HG03558 (cell line): ENCODE results near the gene UVSSA.

Experiments used
- ATAC-seq: cut with Tn5 transposase; IDR thresholded peaks from one replicate; pipeline ENCODE4 v1.9.1; 2021; ENCODE audit warnings: moderate number of reproducible peaks; ENCODE audit not compliant: unreplicated experiment; ENCODE audit errors: extremely low read depth

UVSSA gene

DNA sequence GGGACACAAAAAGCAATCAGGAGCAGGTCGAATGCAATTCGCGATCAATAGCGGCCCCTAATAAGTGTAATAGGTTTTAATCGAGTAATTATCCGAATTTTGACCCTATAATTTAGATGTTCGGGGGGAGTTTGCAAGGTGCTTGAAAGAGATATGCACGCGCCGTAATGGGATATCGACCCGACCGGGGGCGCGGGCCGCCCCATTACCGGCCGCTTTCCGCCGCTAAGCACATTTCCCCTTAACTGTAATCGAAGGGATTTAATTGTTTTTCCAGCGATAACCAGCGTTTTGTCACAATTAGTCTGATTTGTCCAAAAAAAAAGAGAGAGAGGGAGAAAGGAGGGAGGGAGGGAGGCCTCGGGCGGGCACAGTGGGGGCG, 58.2 kb downstream of the UVSSA start:
- no peak for ATAC-seq

DNA sequence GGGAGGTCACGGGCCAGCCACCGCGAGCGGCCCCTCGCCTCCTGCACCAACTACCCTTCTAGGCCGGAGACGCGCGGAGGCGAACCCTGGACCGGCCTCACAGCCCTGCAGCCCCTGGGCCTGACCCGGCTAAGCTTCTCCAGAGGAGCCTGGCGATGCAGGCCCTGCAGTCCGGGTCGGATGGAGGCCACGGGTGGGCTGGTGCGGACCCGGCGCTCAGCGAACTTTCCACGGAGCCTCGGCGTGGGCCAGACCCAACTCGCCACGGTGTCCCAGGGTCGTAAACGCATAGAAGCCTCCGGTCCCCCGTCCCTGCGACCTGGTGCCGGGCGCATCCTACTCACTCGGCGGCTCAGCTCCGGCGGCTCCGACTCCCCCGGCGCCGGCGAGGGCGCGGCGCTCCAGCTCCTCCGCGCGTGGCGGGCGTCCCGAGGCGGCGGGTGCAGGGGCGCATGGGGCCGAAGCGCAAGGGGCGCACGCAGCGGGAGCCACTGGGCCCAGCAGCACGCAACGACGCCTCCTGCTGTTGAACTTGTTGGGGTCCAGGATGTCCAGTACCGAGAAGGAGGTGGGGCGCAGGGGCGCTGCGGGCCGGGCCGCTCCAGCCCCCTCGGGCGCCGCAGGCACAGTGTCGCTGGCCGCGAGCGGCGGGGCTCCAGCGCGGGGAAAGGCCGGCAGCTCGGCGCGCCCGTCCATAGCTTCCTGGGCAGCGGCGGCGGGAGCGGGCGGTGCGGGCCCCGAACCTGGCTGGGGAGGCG, 58.8 kb downstream of the UVSSA start:
- ATAC-seq, result no peak

DNA sequence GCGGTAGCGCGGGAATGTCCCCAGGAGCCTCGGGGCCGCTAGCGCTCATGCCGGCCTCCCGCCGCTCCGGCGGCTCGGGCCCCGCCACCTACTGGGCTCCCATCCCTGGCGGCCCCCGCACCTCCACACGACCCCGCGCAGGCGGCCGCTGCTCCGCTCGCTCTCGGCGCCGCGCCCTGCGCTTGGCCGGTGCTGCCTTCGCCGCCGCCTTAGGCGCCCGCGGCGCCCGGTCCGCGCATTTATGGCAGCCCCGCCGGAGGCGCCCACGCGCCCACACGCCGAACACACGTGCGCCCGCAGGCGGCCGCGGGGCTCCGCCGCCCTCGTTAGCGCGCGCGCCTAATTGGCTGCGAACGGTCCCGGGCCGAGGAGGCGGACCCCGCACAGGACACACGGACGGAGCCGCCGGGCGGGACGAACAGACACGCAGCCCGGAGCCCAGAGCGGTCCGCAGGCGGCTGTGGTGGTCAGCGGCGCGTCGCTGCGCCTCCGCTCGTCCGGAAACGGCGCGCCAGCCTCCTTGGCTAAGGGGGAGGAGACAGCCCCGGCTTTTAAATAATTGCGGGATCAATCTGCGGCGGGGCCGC, 59.5 kb downstream of the UVSSA start, which contains the start of gene NKX1-1:
Gene NKX1-1, minus strand, starts transcription at position 49 of the 587 bp plus-strand sequence. Its CDS starts 0 bp downstream, at position 49.
- ATAC-seq, result no peak

DNA sequence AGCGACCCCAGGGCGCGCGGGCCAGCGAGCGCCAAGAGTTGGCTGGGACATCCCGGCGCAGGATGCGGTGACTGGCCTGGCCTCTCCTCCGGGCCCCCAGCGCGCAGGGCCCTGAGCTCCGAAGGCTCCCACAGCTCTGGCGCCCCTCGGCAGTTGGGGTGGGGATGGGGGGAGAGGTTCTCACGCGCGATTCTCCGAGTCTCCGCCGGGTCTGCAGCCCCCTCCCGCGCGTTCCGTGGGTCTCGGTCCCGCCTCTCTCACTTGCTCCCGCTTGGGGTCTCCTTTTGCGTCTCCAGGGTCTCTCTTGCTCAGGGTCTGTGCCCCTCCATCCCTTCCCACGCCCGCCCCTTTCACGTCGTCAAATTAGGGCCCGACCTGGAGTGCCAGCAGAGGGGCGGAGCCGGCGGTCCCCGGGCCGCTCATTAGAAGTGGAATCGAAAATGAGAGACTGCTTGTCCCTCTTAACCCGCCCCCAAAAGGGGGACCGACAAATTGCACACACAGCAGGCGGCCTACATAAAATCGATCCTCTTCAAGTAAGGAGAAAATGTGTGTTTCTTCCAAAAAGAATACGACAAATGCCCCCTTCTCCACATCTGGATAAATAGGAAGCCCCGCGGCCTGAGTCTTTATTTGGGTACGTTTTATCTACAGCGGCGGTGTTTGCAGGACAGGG, 60.1 kb downstream of the UVSSA start:
- no peak for ATAC-seq

DNA sequence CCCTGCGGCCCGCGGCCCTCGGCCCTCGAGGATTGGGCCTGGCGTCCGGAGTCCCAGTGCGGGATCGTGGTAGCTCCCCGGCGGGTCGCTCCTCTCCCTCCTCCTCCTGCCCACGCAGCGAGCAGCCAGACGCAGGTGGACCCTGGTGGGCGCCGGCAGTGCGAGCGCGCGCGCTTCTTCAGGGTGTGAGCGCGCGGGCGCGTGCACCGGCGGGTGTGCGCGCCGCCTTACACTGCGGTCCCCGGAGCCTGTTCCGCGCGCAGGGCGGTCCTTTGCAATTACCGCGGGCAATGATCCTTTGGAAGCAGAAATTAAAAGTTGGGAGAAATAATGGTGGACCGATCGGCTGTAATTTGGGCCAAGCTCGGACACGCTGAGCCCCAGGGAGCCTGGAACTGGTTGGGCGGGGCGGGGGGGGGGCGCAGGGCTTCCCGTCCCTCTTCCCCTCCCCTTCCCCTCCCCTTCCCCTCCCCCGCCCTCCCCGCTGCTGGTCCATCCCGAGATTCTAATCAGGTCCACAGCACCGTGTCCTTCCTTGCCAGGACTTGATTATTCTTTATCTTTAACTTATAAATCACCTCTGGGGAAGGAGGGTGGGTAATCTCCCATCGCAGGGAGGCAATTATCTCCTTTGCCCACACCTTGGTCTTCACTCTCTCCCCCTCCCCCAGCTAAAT, 60.8 kb downstream of the UVSSA start:
- ATAC-seq, result no peak

DNA sequence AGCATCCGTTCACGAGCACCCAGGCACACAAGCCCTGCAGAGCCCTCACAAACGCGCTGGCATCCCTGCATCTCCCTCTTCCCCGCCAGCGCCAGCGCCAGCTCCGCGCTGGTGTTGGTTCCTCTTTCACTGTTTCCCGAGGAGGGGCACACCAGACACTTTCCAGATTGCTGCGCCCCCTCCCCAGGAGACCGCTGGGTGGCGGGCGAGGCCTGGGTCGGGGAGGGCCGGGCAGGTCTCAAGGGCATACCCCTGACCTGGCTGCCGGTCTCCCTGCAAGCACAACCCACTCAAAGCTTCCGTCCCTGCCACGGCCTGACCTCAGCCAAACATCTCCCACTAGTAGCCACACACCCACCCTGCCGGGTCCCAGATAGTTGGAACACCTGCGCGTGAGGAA, 61.4 kb downstream of the UVSSA start:
- no peak for ATAC-seq

DNA sequence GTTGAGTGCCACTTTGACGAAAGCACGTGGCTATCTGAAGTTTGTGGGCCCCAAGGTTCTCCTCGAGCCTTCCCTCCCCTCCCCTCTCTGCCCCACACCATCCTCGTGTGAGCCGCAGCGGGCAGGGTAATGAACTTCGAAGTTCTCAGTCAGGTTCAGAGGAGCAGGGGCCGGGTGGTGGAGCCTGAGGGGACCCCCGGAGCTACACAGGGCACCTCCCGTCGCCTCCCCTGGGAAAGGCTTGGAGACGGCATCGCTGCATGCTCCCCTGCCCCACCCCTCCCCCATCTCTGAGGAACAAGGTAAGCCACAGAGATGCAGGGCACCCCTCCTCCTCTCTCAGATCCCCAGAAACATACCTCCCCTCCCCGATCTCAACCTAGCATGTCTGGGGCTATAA, 62.1 kb downstream of the UVSSA start:
- ATAC-seq, result no peak

DNA sequence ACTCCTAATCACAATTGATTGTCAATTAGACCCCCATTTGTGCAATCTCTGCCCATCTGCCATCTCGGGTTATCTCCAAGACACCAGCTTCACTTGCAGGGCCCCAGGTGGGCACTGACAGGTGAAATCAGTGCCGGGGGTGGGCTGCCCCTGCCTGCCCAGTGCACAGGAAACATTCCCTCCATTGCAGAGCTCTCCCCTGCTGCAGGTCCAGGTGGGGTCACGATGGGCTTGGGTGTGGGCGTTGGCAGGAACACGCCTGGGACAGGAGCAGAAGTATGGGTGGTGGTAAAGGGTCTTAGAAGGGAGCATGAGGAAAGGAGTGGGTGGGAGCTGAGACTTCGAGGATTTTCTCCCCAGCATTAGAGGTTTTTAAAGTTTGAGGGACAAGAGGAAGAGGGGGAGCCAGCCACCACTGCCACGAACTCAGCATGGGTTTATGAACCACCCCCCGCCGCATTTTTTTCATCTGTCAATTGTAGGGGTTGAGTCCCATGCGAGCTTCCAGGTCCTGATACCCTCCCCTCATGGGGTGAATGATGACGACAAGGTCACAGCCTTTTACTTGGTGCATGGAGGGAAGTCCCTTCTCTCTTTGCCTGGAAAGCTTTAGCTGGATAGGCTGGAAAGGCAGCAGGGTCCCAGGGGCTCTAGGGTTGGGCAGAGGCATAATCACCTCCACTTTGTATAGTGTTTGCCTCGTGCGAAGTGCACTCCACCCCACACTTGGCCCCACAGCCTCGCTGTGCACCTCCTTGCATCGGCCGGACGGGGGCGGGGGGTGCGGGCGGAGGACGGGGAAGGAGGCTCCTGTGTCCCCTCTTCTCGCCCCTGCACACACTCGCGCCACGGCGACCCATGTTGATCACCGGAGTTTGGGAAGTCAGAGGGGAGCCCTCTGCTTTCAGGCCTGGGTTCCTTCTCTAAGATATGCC, 62.8 kb downstream of the UVSSA start:
- ATAC-seq, result no peak

DNA sequence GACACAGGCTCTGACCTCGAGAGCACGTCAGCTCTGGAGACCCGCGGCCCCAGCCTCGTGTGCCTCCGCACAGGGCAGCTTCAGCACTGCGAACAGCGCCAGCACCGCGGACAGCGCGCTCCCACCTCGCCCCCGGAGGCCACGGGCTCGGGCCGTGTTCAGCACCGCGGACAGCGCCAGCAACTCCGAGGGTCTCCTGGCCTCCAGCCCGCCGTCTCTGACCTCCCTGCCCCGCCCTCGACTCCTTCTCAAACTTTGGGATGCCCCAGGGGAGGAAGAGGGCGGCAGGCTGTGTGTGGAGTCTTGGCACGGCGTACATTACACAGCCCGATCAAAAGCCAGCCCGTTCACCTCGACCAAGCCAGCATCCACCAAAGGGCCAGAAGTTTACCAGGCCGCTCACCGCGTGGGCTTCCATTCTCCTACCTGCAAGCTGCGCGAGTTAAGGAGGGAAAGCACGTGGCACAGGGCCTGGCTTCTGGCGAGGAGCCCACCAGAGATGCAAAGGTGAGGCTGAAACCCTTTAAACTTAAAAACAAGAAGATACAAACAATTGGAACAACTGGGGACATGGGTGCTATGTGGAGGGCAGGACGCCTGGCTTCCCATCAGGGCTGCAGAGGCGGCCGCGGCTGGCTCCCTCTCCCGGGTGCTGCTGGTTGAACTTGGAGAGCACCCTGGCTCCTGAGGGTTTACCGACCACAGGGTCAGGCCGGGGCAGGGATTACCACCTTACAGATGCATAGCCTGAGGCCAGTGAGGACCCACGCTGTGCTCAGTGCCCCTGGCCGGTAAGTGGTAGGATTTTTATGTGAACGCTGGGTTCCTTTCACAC, 63.7 kb downstream of the UVSSA start:
- no peak for ATAC-seq

DNA sequence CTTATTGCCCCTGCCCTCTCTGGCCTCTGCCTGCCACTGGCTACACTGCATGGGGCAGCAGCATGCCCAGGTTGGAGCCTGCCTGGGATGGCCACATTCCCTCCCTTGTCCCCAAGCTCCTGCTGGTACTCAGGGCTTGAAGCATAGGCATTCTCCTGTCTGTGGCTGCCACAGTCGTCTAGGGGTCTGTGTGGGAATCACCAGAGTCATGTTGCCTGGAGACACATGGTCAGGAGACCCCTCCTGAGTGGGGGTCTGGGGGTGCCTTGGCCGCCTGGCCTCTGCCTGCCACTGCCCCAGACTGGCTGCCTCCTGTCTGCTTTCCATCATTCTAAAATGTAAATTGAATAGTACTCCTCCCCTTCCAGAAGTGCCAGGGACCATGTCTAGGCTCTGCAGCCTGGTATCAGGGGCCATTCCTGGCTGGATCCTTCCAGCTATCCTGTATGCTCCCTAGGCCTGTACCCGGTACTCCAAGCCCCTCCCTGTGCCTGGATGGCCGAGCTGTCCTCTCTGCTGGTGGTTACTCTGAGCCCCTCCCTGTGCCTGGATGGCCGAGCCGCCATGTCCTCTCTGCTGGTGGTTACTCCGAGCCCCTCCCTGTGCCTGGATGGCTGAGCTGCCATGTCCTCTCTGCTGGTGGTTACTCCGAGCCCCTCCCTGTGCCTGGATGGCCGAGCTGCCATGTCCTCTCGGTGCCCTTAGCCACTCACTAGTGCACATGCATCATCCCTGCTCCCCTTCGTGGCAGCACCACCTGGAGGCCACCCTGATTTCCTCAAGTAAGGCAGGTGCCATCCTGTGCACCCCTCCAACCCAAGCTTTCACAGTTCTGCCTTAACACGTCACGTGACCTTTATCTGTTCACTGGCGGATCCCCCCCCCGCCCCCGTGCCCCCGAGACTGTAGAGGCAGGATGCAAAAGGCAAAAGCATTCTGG, 64.7 kb downstream of the UVSSA start:
- no peak for ATAC-seq

DNA sequence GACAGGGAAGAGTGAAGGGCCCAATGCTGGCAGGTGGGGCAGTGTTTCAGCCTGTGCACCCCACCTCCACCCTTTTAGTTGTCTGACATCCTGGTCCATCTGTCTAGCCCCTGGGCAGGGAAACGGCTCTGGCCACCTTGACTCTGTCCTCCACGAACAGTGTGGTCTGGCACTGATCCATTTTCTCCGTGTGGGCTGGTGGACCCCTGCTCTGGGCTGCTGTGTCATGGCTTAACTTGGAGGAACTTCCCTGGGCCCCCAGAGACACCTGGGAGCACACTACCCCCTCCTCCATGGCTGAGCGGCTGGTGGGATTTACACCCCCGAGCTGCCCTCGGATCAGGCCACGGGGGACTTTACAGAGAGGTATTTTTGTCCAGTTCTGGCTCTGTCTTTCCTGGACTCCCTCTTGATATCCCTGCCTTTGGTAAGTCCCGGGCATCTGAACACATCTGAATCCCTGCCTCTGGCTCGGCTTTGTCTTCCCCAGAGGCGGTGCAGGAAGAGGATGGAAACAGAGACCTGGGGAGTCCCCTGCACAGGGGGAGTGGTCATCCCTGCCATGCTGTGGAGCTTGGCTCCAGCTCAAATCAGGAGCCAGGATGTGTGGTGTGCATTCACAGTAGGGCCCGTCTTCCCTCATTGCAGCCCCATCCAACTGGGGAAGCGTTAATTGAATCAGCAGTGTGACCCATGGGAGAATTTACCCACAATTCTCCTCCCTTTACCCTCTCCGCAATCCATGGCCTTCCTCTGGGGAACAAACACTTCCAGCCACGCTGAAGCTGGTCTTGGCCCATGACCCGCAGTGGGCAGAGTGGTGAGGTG, 65.6 kb downstream of the UVSSA start:
- no peak for ATAC-seq

DNA sequence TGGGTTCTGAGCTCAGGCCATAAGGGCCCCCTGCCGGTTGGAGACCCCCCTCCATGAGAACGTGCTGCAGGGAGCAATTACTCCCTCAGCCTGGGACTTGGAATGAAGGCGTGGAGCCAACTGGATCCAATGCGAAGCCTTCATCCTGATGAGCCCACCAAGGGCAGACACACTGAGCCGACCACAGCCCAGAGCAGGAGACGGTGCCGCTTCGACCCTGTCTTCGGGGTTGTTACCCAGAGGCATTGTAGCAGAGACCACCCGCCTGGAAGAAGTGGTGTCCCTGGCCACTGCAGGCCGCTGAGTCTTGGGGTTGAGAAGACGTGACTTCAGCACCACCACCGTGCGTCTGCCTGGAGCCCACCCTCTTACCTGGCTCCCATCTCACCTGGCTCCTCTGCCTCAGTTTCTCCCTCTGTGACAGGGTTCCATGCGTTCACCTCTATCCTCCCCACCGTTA, 66.2 kb downstream of the UVSSA start:
- no peak for ATAC-seq

DNA sequence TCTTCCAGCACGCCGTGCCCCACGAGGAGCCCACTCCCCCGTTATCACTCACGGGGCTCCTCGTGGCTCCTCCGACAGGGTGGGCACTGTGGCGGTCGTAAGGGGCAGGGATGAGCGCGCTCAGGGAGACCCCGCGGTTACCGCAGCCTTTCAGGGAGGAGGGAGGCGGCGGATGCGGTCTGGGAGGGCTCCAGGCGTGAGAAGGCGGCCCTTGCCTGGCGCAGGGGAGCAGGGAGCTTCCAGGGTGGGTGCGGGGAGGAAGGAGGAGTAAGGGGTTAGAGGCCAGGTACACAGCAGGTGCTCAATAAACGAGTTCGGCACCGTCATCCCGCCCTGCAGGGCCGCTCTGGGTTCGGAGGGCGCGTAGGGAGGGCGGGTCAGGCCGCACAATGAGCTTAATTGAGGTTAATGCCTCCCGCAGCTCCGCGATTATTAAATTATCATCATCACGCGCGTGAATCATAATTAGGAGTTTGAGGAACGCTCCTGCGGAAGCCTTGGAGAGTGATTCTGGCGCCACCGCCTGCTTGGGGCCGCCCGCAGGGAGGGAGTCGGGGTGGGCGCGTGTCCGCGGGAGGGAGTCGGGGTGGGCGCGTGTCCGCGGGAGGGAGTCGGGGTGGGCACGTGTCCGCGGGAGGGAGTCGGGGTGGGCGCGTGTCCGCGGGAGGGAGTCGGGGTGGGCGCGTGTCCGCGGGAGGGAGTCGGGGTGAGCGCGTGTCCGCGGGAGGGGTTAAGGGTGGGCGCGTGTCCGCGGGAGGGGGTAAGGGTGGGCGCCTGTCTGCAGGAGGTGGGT, 66.9 kb downstream of the UVSSA start:
- no peak for ATAC-seq

DNA sequence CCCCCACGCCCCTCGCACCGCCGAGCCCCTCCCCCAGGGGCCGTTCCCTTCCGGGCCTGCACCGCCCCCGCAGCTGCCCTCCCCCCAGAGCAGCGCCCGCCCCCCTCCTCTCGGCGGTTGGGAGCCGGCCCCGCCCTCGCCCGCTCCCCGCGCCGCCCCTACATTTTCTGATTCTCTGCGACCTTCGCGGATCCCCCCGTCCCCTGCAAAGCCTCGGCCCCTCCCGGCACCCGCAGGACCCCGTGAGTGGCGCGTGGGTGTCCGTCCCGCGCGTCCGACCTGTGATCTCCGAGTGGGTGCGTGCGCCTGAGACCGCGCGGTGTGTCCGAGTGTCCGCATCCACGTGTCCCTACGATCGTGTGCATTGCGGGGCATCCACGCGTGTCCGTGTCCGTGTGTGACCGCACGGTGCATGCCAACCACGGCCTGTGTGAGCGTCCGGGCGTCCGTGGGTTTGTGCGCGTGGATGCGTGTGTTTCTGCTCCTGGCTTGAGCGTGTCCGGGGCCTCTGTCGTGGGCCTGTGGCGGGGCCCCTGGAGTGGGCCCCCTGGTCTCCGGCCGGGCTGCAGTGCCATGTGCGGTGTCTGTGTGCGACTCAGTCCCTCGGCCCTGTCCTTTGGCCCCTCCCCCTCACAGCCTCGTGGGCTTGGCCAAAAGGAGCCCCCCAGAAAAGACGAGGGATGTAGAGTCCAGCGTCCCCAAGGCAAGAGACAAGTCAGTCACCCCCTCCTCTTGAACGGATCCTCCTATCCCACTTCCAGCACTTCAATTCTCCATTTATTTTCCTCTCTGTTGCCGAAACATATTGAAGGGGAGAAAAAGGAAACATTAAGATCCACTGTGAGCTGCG, 68.0 kb downstream of the UVSSA start:
- no peak for ATAC-seq

DNA sequence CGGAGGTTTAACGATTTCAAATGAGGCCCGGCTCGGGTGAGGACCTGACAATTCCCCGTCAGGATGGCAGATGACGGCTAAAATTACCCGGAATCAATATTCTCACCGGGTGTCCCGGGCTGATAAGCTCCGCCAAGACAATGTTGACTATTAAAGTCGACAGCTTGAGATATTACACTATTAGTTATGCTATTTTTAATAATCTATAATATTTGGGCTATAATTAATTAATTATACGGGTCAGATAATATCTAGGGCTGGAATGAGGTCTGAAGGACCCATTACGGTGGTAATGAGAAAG, 68.6 kb downstream of the UVSSA start:
- ATAC-seq, result no peak
